Naive thymus-derived CD8-positive, alpha-beta T cell (primary cell): ENCODE results near the gene CYLD. TPM values are rescaled to one million over a fixed set of nuclear protein-coding genes. Genes with fewer than 3 reads are reported as not detected.

Experiments
- ATAC-seq, 2 donors: fragments of 150-1000 bp; cut with Tn5 transposase in 1 of 2; sonication (Bioruptor Pico), chemical (Tn5 transposase) in 1 of 2; 1 replicate in 1 of 2; 2 replicates in 1 of 2; pipeline ENCODE4 v1.10.0; 2021; ENCODE audit warnings: mild to moderate bottlenecking in 2 of 2, moderate library complexity in 2 of 2
- POLR2A ChIA-PET: fragments of 350-600 bp; sonication (Branson Sonifier 250); formaldehyde crosslinking; loops from one replicate; lab custom pipeline; 2021; ENCODE audit warnings: antibody characterized with exemption; lab: Charles Lee
- DNase-seq, 10 donors: peaks; one replicate each; pipeline versions ENCODE4 v3.0.0 to v3.0.0-alpha.2; 2020 to 2022
- H3K27ac Mint-ChIP-seq, 10 donors: one replicate each; pipeline ENCODE4 v1.8.0; 2020 to 2022; ENCODE audit warnings: mild to moderate bottlenecking in 10 of 10, mixed read lengths in 10 of 10, moderate library complexity in 4 of 10, inconsistent platforms in 1 of 10
- H3K27me3 Mint-ChIP-seq, 5 donors: one replicate each; pipeline ENCODE4 v1.8.0; 2021 to 2022; ENCODE audit warnings: mixed read lengths in 5 of 5
- H3K36me3 Mint-ChIP-seq, 3 donors: one replicate each; pipeline ENCODE4 v1.8.0; 2020 to 2022; ENCODE audit warnings: mixed read lengths in 3 of 3, mild to moderate bottlenecking in 2 of 3, inconsistent platforms in 1 of 3
- H3K4me1 Mint-ChIP-seq, 4 donors: one replicate each; pipeline ENCODE4 v1.8.0; 2021 to 2022; ENCODE audit warnings: mixed read lengths in 4 of 4
- H3K4me3 Mint-ChIP-seq, 10 donors: one replicate each; pipeline ENCODE4 v1.8.0; 2020 to 2022; ENCODE audit warnings: mild to moderate bottlenecking in 10 of 10, mixed read lengths in 10 of 10, moderate library complexity in 6 of 10, inconsistent platforms in 1 of 10
- H3K9me3 Mint-ChIP-seq, 9 donors: one replicate each; pipeline ENCODE4 v1.8.0; 2020 to 2022; ENCODE audit warnings: mixed read lengths in 9 of 9, mild to moderate bottlenecking in 3 of 9, inconsistent platforms in 1 of 9, moderate library complexity in 1 of 9
- polyA plus RNA-seq, 3 donors: library from polyadenylated mRNA; unstranded; fragments of 300-500 nt; fragmentation: Illumina TruSeq; gene quantifications; one replicate each; pipeline ENCODE4 v1.2.3, GENCODE V29; 2021
- total RNA-seq, 8 experiments: library from RNA in 2 of 8; stranded (reverse) in 2 of 8; gene quantifications; one replicate each; pipeline ENCODE4 v1.2.3 and lab custom pipeline; 2021 to 2026

CYLD gene
- total and polyA plus RNA-seq, 5 experiments from 2014 or later, result 106 to 203 (median 131) TPM

GRCh38 chr16:50743581-50744225 is 1.8 kb downstream of the CYLD start:
- no peaks in the 10 kb centered on the region for H3K9me3 Mint-ChIP-seq
- POLR2A ChIA-PET, result interaction anchor here (0.6 to 2.8 kb wide), 8 partner anchors 12 to 592 kb away, joined by 3 to 15 read pairs (median 3); partner anchors contain the start of gene SNX20
- DNase-seq, result peak in 1 of 10 donors; percentile 36
- H3K27me3 Mint-ChIP-seq, result no peaks in the 10 kb centered on the region
- H3K36me3 Mint-ChIP-seq, result peaks cover 5 to 23% (median 13%) of the 10 kb centered on the region in 3 donors
- ATAC-seq, result no peak
- H3K4me1 Mint-ChIP-seq, result peaks cover 28 to 67% (median 55%) of the 10 kb centered on the region in 4 donors
- peak overlapping the region; percentile 95 to 99 (median 98) for H3K27ac Mint-ChIP-seq
- peak overlapping the region; percentile 91 to 98 (median 96) for H3K4me3 Mint-ChIP-seq

GRCh38 chr16:50744881-50745280 is 3.0 kb downstream of the CYLD start:
- no peaks in the 10 kb centered on the region for H3K27me3 Mint-ChIP-seq
- H3K9me3 Mint-ChIP-seq, result no peaks in the 10 kb centered on the region
- peak overlapping the region; percentile 93 to 99 (median 97) for H3K27ac Mint-ChIP-seq
- peaks cover 11 to 29% (median 15%) of the 10 kb centered on the region in 3 donors for H3K36me3 Mint-ChIP-seq
- DNase-seq (no peak), ATAC-seq (no peak)
- H3K4me3 Mint-ChIP-seq, result peak overlapping the region; percentile 91 to 98 (median 96)
- H3K4me1 Mint-ChIP-seq, result peaks cover 34 to 78% (median 65%) of the 10 kb centered on the region in 4 donors
- POLR2A ChIA-PET, result interaction anchor here (0.7 to 3.3 kb wide), 8 partner anchors 23 to 102 kb away, joined by 3 to 18 read pairs (median 7); partner anchors contain the start of gene SNX20

- Mint-ChIP-seq H3K27ac (peak overlapping the region; percentile 94 to 99 (median 97)), H3K4me3 (peak overlapping the region; percentile 91 to 98 (median 96)), H3K4me1 (peaks cover 34 to 82% (median 66%) of the 10 kb centered on the region in 4 donors), H3K36me3 (peaks cover 12 to 39% (median 18%) of the 10 kb centered on the region in 3 donors), H3K9me3 (no peaks in the 10 kb centered on the region), H3K27me3 (no peaks in the 10 kb centered on the region)
- ATAC-seq, result no peak
- POLR2A ChIA-PET, result interaction anchor here (0.7 to 3.3 kb wide), 10 partner anchors 24 to 478 kb away, joined by 3 to 18 read pairs (median 6); partner anchors contain the start of gene SNX20
- no peak for DNase-seq
Measured at GRCh38 chr16:50745940-50746339, 4.1 kb downstream of the CYLD start.

- H3K27me3 Mint-ChIP-seq, result no peaks in the 10 kb centered on the region
- H3K36me3 Mint-ChIP-seq, result peaks cover 12 to 50% (median 18%) of the 10 kb centered on the region in 3 donors
- ATAC-seq (peak; percentile 65 to 83), DNase-seq (peak in 6 of 10 donors; percentile 20 to 74 (median 55))
- peak overlapping the region; percentile 67 to 95 (median 86) for H3K4me3 Mint-ChIP-seq
- POLR2A ChIA-PET, result interaction anchor here (0.8 to 3.3 kb wide), 8 partner anchors 25 to 380 kb away, joined by 3 to 18 read pairs (median 6); partner anchors contain the start of gene SNX20
- H3K9me3 Mint-ChIP-seq, result no peaks in the 10 kb centered on the region
- peaks cover 33 to 85% (median 66%) of the 10 kb centered on the region in 4 donors for H3K4me1 Mint-ChIP-seq
- peak overlapping the region; percentile 57 to 99 (median 96) for H3K27ac Mint-ChIP-seq
Measured at GRCh38 chr16:50747207-50747956, 5.5 kb downstream of the CYLD start.

- H3K27me3 Mint-ChIP-seq, result no peaks in the 10 kb centered on the region
- peaks cover 17 to 76% (median 20%) of the 10 kb centered on the region in 3 donors for H3K36me3 Mint-ChIP-seq
- peaks cover 30 to 83% (median 67%) of the 10 kb centered on the region in 4 donors for H3K4me1 Mint-ChIP-seq
- DNase-seq (no peak), ATAC-seq (no peak)
- POLR2A ChIA-PET, result no interaction called here
- peak overlapping the region in 7 of 10 donors; percentile 35 to 61 (median 47) for H3K4me3 Mint-ChIP-seq
- H3K9me3 Mint-ChIP-seq, result no peaks in the 10 kb centered on the region
- peak overlapping the region in 3 of 10 donors; percentile 36 to 75 (median 37) for H3K27ac Mint-ChIP-seq
Measured at GRCh38 chr16:50751528-50751927, 9.6 kb downstream of the CYLD start.

GRCh38 chr16:50752471-50753235 is 10.8 kb downstream of the CYLD start:
- no peaks in the 10 kb centered on the region for H3K9me3 Mint-ChIP-seq
- ATAC-seq (no peak), DNase-seq (no peak)
- POLR2A ChIA-PET, result no interaction called here
- H3K4me3 Mint-ChIP-seq, result peak overlapping the region in 7 of 10 donors; percentile 7 to 77 (median 23)
- peak overlapping the region in 9 of 10 donors; percentile 1 to 82 (median 35) for H3K27ac Mint-ChIP-seq
- peaks cover 25 to 80% (median 67%) of the 10 kb centered on the region in 4 donors for H3K4me1 Mint-ChIP-seq
- no peaks in the 10 kb centered on the region for H3K27me3 Mint-ChIP-seq
- peaks cover 17 to 82% (median 18%) of the 10 kb centered on the region in 3 donors for H3K36me3 Mint-ChIP-seq

- H3K9me3 Mint-ChIP-seq, result no peaks in the 10 kb centered on the region
- peak overlapping the region in 7 of 10 donors; percentile 8 to 42 (median 28) for H3K4me3 Mint-ChIP-seq
- H3K27ac Mint-ChIP-seq, result peak overlapping the region in 3 of 10 donors; percentile 4 to 27 (median 24)
- POLR2A ChIA-PET, result no interaction called here
- H3K36me3 Mint-ChIP-seq, result peaks cover 14 to 89% (median 19%) of the 10 kb centered on the region in 3 donors
- no peaks in the 10 kb centered on the region for H3K27me3 Mint-ChIP-seq
- ATAC-seq (no peak), DNase-seq (no peak)
- H3K4me1 Mint-ChIP-seq, result peaks cover 32 to 81% (median 74%) of the 10 kb centered on the region in 4 donors
Measured at GRCh38 chr16:50756473-50756872, 14.6 kb downstream of the CYLD start.

- peaks cover 0 to 10% (median 5%) of the 10 kb centered on the region in 9 donors for H3K9me3 Mint-ChIP-seq
- POLR2A ChIA-PET, result no interaction called here
- DNase-seq (no peak), ATAC-seq (no peak)
- peaks cover 31 to 91% (median 81%) of the 10 kb centered on the region in 4 donors for H3K4me1 Mint-ChIP-seq
- peaks cover 21 to 93% (median 42%) of the 10 kb centered on the region in 3 donors for H3K36me3 Mint-ChIP-seq
- H3K27ac Mint-ChIP-seq, result peak overlapping the region in 4 of 10 donors; percentile 11 to 47 (median 20)
- H3K27me3 Mint-ChIP-seq, result no peaks in the 10 kb centered on the region
- peak overlapping the region in 9 of 10 donors; percentile 8 to 63 (median 40) for H3K4me3 Mint-ChIP-seq
Measured at GRCh38 chr16:50761267-50761666, 19.4 kb downstream of the CYLD start.

- POLR2A ChIA-PET, result interaction anchor here (0.5 kb wide), 1 partner anchor 398 kb away, joined by 3 read pairs; no protein-coding TSS in a partner anchor
- H3K27ac Mint-ChIP-seq, result peak overlapping the region in 4 of 10 donors; percentile 11 to 66 (median 22)
- ATAC-seq (no peak), DNase-seq (no peak)
- peaks cover 36 to 91% (median 80%) of the 10 kb centered on the region in 4 donors for H3K4me1 Mint-ChIP-seq
- peak overlapping the region; percentile 0 to 64 (median 52) for H3K4me3 Mint-ChIP-seq
- H3K36me3 Mint-ChIP-seq, result peaks cover 29 to 91% (median 49%) of the 10 kb centered on the region in 3 donors
- H3K9me3 Mint-ChIP-seq, result peaks cover 0 to 16% (median 7%) of the 10 kb centered on the region in 9 donors
- no peaks in the 10 kb centered on the region for H3K27me3 Mint-ChIP-seq
Measured at GRCh38 chr16:50762241-50762640, 20.4 kb downstream of the CYLD start.

GRCh38 chr16:50763211-50763610 is 21.3 kb downstream of the CYLD start:
- Mint-ChIP-seq H3K27ac (peak overlapping the region in 4 of 10 donors; percentile 23 to 66 (median 50)), H3K4me3 (peak overlapping the region in 7 of 10 donors; percentile 16 to 58 (median 33)), H3K9me3 (peaks cover 0 to 16% (median 7%) of the 10 kb centered on the region in 9 donors), H3K36me3 (peaks cover 29 to 90% (median 49%) of the 10 kb centered on the region in 3 donors), H3K27me3 (no peaks in the 10 kb centered on the region), H3K4me1 (peaks cover 34 to 95% (median 79%) of the 10 kb centered on the region in 4 donors)
- ATAC-seq (no peak), DNase-seq (no peak)
- POLR2A ChIA-PET, result no interaction called here

- no peak for ATAC-seq
- Mint-ChIP-seq H3K9me3 (peaks cover 0 to 17% (median 7%) of the 10 kb centered on the region in 9 donors), H3K4me1 (peaks cover 38 to 99% (median 82%) of the 10 kb centered on the region in 4 donors), H3K27ac (peak overlapping the region in 3 of 10 donors; percentile 9 to 66 (median 58)), H3K36me3 (peaks cover 34 to 93% (median 62%) of the 10 kb centered on the region in 3 donors), H3K27me3 (no peaks in the 10 kb centered on the region), H3K4me3 (peak overlapping the region in 4 of 10 donors; percentile 9 to 58 (median 36))
- no peak for DNase-seq
- POLR2A ChIA-PET, result no interaction called here
Measured at GRCh38 chr16:50765260-50765659, 23.4 kb downstream of the CYLD start.
